ENCODE results near the gene FXYD7.

The FXYD7 gene

DNA sequence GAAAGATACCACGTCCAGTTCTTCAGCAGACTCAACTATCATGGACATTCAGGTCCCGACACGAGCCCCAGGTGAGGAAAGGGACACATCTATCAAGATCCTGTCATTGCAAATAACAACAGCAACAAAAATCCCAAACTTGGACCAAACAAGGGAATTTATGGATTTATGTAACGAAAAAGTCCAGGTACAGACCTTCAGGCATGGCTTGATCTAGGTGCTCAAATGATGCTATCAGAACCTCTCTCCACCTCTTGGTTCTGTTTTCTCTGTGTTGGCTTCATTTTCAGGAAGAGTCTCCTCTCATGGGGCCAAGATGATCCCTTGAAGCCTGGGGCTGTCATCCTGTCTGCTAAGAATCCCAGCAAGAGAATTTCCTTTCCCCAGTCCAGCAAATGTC is 14.4 kb downstream of the FXYD7 start:
- no peak overlapping the region for H3K4me3 ChIP-seq (ENCODE audit: low read depth, low read length)

DNA sequence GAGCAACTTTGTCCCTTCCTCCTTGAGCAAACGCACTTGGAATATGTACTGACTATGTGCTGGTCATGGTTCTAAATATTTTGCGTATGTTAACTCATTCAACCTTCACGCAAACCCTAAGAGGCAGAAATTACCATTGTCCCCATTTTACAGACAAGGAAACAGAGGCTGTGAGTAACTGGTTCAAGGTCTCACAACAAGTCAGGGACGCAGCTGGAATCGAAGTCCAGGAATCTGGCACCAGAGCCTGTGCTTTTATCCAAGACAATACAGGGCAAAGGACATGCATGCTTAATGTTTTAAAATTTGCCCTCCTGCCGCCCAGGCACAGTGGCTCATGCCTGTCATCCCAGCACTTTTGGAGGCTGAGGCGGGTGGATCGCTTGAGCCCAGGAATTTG is 16.6 kb downstream of the FXYD7 start:
- no peak overlapping the region for H3K4me3 ChIP-seq (ENCODE audit: low read depth, low read length)
- no peak for TF ChIP-seq CTCF (IDR thresholded peaks at IDR 0.05; ENCODE audit: low read depth, low read length)

More for the DNA sequence above, 14.4 kb downstream of the FXYD7 start:
- TF ChIP-seq CTCF (IDR thresholded peaks at IDR 0.05; ENCODE audit: low read depth, low read length): no peak

DNA sequence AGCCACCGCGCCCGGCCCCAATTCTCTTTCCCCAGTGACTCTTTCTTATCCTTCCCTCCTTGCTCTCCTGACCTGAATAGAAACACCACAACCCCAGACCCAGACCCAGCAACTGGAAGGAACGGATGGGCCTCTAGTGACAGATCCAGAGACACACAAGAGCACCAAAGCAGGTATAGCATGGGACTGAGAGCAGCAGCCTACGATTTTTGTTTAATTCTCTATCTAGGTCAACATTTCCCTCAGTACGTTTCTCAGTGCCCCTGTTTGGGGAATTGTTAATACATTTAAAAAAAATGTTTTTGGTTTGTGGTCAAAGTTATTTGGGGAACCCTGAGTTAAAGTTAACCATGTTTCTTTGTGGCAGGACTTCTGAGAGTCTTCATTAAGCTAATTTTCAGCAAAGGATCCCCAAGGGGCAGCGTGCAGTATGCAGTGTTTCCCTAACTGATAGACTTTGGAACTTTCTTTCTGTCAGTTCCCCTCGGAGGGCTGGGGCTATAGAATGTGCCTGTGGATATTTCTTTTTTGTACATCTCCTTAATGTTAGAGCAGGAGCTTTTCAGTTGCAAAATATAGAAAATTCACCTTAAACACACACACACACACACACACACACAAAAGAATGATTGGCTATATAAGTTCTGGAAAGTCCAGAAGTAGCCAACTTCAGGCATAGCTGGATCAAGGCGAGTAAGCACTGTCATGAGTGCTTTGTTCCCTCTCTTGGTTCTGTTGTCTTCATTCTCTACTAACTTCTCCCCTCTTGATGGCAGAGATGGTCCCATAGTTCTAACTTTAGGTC is 17.8 kb downstream of the FXYD7 start:
- no peak overlapping the region for H3K4me3 ChIP-seq (ENCODE audit: low read depth, low read length)
- TF ChIP-seq CTCF (IDR thresholded peaks at IDR 0.05; ENCODE audit: low read depth, low read length): no peak

DNA sequence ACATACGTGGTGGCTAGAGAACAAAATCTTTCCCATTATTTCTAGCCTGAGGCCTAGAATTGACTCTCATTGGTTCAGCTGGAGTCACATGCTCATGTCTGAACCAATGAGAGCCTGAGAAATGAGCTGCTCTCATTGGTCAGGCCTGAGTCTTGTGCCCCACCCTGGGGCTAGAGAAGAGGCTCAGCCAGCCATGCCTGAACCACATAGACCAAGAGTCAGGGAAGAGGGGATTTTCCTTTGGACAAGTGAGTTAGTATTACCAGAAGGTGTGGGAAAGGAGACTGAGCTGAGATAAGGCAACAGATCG is 18.3 kb downstream of the FXYD7 start:
- TF ChIP-seq CTCF (IDR thresholded peaks at IDR 0.05; ENCODE audit: low read depth, low read length): no peak

DNA sequence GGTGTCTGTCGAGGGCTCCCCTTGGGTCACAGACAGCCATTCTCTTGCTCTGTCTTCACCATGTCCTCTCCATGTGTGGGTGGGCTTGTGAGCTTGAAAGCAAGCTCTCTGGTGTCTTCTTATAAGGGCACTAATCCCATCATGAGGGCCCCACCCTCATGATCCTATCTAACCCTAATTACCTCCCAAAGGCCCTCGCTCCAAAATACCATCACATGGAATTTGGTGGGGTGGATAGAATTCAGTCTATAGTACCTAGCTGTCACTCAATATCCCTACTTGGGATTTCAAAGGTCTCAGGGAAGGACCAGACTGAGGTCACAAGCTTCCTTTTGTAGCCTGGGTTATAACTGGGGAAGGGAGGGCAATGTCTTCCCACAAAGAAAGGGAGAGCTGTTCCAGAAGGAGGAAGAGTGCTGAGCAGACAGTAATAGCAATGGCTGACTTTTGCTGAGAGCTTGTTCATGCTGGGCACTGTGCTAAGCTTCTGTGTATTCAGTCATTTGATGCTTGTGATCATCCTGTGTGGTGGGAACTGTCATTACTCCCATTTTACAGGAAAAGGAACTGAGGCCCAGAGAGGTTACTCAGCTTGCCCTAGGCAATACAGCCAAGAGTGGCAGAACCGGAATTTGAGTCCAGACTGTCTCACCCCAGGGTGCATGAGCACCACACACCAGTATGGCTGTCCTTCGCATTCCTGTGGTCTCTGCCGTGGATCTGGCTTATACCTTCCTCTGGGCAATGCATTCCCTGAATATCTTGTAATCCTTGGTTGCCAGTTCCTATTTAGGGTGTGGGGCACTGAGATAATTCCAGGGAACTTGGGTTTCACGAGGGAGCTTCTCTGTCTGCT is 19.6 kb downstream of the FXYD7 start:
- no peak for TF ChIP-seq CTCF (IDR thresholded peaks at IDR 0.05; ENCODE audit: low read depth, low read length)
- H3K4me3 ChIP-seq (ENCODE audit: low read depth, low read length): no peak overlapping the region

More for the DNA sequence above, 18.3 kb downstream of the FXYD7 start:
- H3K4me3 ChIP-seq (ENCODE audit: low read depth, low read length): no peak overlapping the region

- H3K4me3 ChIP-seq (ENCODE audit: low read depth, low read length): no peak overlapping the region
- no peak for TF ChIP-seq CTCF (IDR thresholded peaks at IDR 0.05; ENCODE audit: low read depth, low read length)
These were observed 21.4 kb downstream of the FXYD7 start for GRCh38 chr19:35164418-35164817.

Measured in WI38 (cell line).